GM19452 (cell line): ENCODE data around the gene ABCA10.
A peak's percentile ranks its signal among the peaks of the same experiment; 100 is the strongest.
"Not testable (repeated sequence)": the region's sequence is repeated elsewhere in the genome, so short reads cannot be mapped to it uniquely, and the experiment has no call there.

Experiments
- ATAC-seq: cut with Tn5 transposase; IDR thresholded peaks from one replicate; pipeline ENCODE4 v1.9.1; 2021; ENCODE audit not compliant: unreplicated experiment

ABCA10 gene

GRCh38 chr17:69173118-69173517 is 55.5 kb downstream of the ABCA10 start:
- ATAC-seq = no peak

- no peak for ATAC-seq
Measured at GRCh38 chr17:69170377-69170776, 58.2 kb downstream of the ABCA10 start.

GRCh38 chr17:69168642-69169041 is 60.0 kb downstream of the ABCA10 start:
- not testable (repeated sequence) for ATAC-seq

GRCh38 chr17:69166957-69167356 is 61.7 kb downstream of the ABCA10 start:
- no peak for ATAC-seq

GRCh38 chr17:69164206-69164605 is 64.4 kb downstream of the ABCA10 start:
- ATAC-seq = no peak

- no peak for ATAC-seq
Measured at GRCh38 chr17:69159418-69159817, 69.2 kb downstream of the ABCA10 start.

GRCh38 chr17:69154267-69154666 is 74.4 kb downstream of the ABCA10 start:
- ATAC-seq = no peak

- no peak for ATAC-seq
Measured at GRCh38 chr17:69150333-69150732, 78.3 kb downstream of the ABCA10 start.

- no peak for ATAC-seq
Measured at GRCh38 chr17:69147460-69147859, 81.2 kb downstream of the ABCA10 start.

- ATAC-seq = no peak
Measured at GRCh38 chr17:69144331-69145255, 84.0 kb downstream of the ABCA10 start.

GRCh38 chr17:69143683-69144231 is 84.9 kb downstream of the ABCA10 start:
- no peak for ATAC-seq

GRCh38 chr17:69143151-69143550 is 85.5 kb downstream of the ABCA10 start:
- no peak for ATAC-seq

GRCh38 chr17:69142175-69142802 is 86.3 kb downstream of the ABCA10 start:
- no peak for ATAC-seq

GRCh38 chr17:69141431-69142174 is 87.0 kb downstream of the ABCA10 start, which contains the start of gene ABCA6:
TSS of gene ABCA6 (minus strand) at chr17:69141895. CDS start at chr17:69140703, 1,192 bp downstream.
- no peak for ATAC-seq

GRCh38 chr17:69134112-69134511 is 94.5 kb downstream of the ABCA10 start:
- ATAC-seq = no peak

GRCh38 chr17:69130627-69131296 is 97.9 kb downstream of the ABCA10 start:
- no peak for ATAC-seq

- ATAC-seq = no peak
Measured at GRCh38 chr17:69123626-69124025, 105.0 kb downstream of the ABCA10 start.

- no peak for ATAC-seq
Measured at GRCh38 chr17:69122065-69122464, 106.6 kb downstream of the ABCA10 start.

GRCh38 chr17:69117855-69118784 is 110.5 kb downstream of the ABCA10 start:
- ATAC-seq = peak; percentile 47
